SH-SY5Y (cell line): ENCODE measurements around the gene ITPKB.

Experiments
- GATA2 ChIP-seq: IDR thresholded peaks from 2 replicates; pipeline ENCODE4 v1.6.1; 2011; ENCODE audit warnings: mild to moderate bottlenecking, low read depth, low read length
- GATA3 ChIP-seq: IDR thresholded peaks from 2 replicates; pipeline ENCODE4 v1.6.1; 2011; ENCODE audit warnings: low read depth, mild to moderate bottlenecking, low read length, moderate library complexity

DNA sequence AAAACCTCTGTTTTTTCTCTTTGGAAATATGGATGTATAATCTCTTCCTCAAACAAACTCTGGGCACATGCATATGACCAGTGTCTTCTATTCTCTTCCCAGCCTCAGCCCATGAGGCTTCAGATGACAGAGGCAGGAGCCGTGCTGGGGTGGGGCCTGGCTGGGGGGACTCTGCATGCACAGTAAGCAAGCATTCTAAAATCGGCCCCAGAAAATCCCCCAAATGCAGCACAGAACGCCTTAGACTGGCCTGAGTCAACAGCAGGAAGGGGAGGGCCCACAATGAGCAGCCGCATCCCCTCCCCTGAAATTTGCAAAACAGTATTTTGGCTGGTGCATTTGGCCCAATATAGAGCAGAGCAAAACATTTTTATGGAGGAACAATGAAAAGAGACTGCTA lies 47.8 kb downstream of the ITPKB start:
- TF ChIP-seq GATA3: no peak
- no peak for TF ChIP-seq GATA2
